Hypothalamus (tissue), 51 donors: ENCODE data around the gene RAB17.
"Not testable (repeated sequence)": the region's sequence is repeated elsewhere in the genome, so short reads cannot be mapped to it uniquely, and the experiment has no call there.

Experiments used
- DNase-seq, 51 donors: peaks; one replicate each; lab custom pipeline; 2025; lab: John Stamatoyannopoulos, UW

Gene RAB17

DNA sequence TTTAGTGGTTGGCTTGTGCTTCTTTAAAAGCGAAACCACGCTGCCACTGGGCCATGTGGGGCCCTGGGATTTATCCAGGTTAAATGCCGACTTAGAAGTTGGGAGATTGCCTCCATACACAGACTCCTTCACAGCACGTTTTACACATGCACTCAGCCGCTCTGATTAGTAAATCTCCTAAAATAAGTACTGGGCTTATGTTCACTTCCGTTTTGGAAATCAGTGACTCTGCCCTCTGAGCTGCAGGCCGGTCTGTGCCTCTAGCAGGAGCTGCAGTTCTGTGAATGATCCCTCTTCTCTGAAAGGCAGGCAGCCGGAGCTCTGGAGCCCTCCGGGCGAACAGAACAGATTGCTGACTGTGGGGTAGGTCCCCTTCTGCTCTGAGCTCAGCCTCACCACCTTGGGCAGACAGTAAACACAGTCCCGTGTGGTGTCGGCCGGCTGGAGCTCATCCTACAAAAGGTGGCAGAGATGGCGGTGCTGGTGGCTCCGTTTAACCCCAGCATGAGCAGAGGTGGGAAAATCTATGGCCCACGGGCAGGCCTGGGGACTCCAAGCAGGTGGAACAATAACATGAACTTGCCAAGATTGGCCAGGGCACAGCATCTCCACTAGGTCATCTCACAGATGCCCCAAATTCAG lies 9.8 kb upstream of the RAB17 start:
- DNase-seq: peak in 7 of 51 donors; percentile 8 to 20 (median 13)

DNA sequence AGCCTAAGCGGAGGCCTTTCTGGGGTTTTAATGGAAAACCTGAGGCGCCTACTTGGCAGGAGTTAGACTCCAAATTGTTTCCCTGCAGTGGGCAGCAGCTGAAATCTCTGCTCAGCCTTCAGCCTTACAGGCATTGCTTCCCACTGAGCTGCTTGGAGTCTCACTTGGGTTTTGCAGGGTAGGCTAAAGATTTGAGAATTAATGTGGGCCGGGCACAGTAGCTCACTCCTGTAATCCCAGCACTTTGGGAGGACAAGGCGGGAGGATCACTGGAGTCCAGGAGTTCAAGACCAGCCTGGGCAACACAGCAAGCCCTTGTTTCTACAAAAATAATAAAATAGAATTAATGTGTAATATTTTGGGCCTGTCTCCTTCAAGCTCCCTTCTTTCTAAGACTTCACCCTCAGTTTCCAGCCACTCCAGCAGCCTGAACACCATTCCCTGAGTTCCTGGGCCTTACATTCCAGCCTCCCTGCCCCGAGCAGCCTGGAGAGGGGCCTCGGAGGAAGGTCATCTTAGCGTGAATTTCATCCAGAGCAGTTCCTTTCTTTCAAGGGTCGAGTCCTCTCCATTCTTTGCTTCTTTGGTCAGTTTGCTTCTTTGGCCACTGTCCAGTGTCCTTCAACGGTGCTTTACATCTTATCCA lies 9.1 kb upstream of the RAB17 start:
- DNase-seq: no peak

DNA sequence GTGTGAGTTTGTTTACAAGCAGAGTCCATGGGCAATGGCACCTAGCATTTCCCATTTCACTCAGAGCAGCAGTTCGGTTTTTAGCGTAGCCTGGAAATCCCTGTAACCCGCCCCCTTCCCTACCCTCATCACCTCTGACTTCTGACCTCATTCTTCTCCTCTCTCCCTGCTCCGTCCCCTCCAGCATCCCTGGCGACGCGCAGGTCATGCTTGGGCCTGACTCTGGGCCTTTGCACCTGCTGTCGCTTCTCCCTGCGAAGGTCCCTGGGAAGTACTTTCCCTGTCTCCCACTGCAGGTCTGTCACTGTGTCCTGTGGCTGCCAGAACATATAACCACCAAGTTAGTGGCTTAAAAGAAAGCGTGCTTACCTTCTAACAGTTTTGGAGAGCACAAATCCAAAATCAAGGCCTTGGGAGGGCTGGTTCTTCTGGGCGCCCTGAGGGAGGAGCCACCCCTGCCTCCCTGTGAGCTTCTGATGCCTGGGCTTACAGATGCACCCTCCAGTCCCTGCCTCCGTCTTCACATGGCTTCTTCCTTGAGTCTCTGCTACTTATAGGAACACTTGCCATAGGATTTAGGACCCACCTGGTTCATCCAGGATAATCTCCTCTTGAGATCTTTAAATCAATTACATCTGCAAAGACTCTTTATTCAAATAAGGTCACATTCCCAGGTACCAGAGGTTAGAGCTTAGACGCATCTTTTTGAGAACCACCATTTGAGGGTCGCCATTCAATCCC lies 8.1 kb upstream of the RAB17 start:
- DNase-seq: no peak

DNA sequence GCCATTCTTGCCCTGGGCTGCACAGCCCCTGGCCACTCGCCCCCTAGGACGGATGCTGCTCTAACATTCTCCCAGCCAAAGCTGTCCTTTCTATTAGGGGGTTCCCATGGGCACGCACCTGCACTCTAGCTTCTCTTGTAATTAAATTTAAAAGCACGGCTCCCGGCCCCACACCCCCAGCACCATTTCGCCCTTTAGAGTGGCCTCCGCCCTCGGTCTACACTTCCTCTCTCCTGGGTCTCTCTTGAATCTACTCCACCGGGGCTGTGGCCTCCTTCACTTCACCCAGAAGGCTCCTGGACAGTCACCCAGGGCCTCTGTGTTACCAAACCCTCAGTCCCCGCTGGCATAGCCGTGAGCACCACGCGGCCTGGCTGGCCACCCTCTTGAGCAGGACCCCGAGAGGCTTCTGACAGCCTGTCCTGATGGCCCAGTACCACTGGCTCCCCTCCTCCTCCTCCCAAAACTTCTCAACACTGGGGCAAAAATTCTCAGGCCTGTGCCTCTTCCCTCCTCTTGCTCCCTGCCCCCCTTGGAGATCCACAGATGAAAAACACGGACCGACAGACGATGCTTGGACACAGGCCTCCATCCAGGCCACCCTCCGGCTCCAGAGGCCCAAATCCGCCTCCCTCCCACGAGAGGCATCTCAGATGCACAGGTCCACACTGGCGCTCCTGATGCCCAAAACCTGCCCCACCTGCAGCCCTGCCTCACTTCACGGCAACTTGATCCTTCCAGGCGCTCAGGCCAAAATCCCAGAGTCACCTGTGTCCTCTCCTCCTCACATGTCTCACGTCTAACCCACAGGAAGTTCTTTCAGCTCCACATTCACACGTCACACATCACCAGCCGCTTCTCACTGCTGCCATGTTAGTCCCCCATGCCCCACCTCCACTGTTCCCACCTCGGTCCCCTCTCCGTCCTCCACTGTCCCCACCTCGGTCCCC lies 6.9 kb upstream of the RAB17 start:
- no peak for DNase-seq

DNA sequence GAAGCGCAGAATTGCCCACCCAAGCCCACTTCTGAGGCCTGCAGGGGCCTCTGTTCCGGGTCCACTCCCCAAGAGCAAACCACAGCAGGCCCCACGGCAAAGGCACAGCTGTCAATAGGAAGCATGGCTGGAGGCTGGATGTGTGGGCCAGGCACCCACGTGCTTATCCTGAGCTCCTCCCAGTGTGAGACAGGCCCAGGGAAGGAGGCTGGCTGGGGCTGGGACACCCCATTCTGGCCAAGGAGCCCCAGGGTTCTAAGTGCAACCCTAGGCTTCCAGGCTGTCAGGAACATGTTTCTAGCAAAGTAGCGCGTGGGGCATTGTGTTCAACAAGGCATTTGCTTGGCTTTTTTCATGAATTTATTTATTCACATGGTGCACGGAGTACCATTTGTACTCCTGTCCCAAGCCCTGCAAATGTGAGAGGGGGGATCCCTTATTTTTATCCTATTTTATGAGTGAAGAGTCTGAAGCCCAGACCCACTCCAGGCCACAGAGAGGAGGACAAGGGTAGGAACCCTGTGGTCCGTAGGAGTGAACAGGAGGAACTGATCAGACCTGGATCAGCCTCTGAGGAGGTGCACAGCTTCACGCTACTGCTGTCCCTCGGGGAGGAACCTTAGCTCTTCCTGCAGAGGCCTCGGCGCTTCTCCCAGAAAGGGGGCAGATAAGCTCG lies 6.1 kb upstream of the RAB17 start:
- DNase-seq: no peak

DNA sequence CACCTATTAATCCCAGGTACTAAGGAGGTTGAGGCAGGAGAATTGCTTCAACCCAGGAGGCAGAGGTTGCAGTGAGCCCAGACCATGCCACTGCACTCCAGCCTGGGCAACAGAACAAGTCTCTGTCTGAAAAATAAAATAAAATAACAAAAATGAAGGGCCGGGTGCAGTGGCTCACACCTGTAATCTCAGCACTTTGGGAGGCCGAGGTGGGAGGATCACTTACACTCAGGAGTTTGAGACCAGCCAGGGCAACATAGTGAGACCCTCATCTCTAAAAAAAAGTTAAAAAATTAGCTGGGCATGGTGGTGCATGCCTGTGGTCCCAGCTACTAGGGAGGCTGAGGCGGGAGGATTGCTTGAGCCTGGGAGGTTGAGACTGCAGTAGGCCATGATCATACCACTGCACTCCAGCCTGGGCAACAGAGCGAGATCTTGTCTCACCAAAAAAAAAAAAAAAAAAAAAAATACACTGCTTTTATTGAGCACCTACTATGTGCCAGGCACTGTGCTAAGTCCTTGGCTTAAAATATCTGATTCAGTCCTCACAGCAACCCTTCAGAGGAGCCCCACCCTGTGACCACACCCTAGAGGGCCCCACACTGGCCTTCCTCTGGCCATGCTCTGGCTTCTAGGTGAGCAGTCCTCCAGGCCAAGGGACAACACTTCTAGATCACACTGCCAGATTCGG lies 5.4 kb upstream of the RAB17 start:
- not testable (repeated sequence) for DNase-seq

DNA sequence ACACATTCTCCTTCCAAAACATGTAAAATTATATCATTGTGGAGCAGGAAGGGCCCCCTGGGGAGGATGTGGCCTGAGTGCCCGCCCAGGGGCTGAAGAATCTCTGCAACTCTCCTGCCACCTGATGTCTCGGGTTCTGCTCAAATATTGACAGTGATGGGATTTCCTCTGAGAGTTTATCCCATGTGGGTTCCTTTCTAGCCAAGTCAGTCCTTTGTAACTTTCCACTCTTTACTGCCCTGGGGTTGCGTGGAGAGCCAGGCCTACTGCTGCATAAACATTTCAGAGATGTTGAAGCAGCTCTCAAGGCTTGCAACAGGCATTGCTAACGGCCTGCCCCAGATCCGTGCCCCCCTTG lies 4.0 kb upstream of the RAB17 start:
- DNase-seq: no peak

DNA sequence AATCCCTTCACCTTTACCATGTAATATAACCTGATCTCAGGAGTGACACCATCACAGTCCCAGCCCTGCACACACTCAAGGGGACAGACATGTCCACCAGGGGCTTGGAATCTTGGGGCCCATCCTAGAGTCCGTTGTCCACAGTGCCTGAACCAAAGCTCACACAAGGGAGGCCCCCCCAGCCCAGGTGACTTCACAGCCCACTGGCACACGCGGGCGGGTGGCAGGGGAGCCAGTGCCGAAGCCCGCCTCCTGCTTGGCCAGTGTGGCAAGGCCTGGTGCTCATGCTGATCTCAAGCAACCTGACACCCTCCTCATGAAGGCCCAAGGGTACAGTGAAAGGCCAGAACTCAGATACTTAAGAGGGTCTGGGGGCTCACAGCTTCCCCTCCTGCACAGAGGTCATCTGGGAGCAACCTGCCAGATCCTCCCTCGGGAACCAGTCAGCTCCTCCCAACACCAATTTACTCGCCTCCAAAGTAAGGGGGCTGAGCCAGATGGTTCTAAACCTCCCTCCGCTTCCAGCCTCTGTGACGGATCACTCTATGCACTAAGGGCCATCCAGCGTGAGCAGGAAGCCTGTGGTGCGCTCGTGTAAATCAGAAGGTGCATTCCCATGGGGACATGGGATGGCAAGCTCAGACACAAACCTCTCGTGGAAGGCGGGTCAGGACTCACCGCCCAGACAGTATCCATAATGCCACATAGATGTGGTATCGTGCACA lies 3.2 kb upstream of the RAB17 start:
- no peak for DNase-seq

DNA sequence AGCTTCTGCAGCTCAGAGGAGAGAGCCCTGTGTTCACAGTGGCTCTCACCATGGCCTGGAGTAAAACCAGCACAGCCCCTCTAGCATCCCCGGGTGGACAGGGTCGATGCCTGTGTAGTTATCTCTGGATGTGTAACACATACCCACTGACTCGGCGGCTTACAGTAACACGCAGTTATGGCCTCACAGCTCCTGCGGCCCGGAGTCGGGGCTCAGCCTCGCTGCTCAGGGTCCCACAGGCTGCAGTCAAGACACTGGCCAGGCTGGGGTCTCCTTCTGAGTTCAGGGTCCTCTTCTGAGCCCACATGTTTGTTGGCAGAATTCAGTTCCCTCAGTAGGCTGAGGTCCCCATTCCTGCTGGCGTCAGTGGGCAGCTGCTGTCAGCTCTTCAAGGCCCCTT lies 2.5 kb upstream of the RAB17 start:
- DNase-seq: no peak

DNA sequence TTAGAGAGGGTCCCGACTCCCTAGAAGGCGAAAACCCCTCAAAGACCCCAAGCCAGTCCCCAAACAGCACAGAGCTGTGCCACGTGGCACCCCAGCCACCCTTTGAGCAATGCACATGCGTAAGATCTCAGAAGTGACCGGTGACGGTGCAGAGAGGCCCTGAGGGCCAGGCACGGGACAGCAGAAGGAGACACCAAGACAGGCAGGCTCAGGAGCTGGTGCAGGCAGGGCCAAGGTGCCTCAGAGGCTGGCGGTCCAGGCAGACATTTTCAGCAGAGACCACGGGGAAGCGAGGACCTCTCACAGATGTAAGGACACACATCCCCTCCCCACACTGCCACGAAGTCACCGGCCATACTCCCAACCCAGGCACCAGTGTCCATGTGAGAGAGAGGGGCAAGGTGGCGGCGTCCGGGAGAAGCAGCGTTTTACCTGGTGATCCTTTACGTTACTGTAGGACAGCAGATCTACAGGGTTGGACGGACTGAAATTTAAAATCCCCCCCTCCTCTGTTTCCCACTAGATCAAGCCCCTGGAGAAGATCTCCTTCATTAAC lies 2.0 kb upstream of the RAB17 start:
- no peak for DNase-seq

DNA sequence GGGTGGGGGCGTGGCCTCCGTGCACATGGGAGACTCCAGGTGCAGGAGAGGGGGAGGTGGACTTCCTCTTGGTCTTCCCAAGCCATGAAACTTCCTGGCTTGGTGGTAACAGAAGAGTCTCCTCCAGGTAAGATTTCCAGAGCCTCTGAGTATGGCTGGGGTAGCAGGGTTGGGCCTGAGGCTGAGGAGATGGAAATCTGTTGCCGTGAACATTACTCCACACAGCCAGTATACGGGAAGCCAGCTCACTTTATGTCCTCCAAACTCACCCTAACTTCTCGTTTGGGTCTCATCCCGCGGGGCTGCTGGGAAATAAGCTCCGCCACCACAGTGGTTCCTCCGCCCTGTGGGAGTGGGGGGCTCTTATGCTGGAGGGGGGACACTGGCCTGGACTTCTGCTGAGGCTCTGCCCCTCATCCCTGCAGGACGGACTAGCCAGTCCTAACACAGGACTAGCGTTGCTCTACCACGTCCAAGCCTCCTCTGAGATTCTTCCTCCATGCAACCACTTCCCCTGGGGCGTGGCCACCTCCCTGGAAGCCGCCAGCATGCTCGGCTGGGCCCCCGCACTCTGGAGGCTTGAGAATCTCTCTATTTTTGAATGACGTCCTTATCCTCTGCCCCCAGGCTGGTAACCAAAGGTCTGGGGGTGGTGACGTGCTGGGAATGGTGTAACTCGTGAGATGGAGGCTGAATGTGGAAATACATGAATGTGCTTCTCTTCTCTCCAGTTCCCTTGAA lies 777 bp upstream of the RAB17 start:
- DNase-seq: peak in 1 of 51 donors; percentile 7

DNA sequence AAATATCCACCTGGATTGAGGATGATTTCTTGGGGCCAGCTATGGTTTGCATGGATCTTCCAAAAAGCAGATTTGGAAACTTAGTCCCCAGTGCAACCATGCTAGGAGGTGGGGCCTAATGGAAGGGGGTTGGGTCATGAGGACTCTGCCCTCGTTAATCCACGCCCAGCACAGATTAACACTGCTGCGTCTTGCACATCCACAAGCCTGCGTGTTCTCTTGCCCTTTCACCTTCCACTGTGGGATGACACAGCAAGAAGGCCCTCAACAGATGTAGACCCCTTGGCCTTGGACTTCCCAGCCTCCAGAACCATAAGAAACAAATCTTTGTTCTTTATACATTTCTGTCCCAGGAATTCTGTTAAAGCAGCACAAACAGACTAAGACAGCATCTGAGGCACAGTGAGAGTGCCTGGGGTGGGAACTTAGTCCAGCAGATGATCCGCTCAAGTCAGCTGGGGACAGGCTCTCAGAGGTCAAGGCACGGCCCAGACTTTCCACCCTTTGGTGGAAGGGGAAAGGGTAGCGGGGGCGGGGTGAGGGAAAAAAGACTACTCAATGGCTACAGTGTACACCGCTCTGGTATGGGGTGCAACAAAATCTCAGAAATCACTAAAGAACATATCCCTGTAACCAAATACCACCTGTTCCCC lies 2.4 kb downstream of the RAB17 start:
- DNase-seq: no peak

DNA sequence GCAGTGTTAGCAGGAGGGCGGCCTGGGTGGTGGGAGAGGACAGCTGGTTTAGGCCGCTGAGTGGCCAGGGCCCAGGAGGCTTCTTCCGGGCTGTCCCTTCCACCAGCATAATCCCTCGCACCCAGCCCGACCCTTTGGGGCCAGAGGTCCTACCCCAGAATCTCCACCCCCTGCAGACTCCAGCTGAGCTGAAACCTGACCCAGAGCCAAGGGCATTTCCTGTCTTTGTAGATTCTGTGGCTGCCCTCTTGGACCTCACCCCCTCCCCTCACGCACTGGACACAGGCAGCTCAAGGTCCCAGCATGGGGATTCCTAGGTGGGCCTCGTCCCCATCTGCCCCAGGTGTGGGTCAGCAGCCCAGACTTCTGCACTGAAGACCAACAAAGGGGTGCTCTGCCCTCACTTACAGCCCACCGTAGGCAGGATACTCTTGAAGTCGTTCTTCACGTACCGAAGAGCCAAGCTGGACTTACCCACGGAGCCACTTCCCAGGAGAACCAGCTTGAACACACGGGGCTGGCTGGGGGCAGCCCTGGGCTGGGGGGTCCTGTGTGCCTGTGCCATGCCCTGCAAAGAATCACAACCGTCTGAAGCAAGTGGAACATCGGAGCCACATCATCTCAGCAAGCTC lies 4.8 kb downstream of the RAB17 start:
- DNase-seq: no peak

DNA sequence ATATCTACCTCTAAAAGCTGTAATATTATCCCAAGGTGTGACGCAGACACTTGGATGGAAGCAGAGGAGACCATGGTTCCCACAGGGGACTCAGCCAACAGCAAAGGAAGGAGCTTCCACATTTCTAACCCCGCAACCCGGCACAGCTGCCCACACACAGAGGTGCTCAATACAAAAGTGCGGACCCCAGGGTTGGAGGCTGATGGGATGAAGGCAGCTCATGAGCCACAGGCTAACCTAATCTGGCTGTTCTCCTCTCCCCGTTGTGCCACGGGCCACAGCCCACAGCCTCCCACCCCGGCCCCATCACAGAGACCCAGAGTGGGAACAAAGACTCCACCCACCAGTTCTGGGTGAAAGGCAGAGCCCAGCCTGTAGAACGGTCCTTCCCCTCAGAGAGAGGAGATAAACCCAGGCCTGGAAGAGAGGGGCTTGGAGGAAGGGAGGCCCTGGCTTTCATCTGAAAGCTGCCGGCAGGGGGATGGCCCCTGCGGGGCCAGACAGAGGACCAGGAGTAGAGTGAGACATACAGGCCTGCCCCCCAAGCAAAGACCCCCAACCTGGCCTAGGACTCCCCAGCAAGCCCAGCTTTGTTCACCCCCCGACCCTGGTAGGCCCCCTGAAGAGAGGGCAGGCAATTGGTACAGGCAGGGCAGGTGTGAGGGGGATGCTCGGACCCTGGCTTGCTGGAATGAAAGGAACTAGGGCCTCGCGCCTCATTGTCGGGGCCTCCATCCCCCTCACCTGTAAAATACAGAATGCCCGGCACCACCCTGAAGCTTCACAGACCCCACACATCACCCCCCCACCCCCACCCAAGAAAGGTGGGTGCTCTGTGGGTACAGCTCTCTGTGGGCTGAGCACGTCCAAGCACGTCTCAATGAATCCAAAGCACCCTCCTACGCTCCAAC lies 6.9 kb downstream of the RAB17 start:
- DNase-seq: no peak

DNA sequence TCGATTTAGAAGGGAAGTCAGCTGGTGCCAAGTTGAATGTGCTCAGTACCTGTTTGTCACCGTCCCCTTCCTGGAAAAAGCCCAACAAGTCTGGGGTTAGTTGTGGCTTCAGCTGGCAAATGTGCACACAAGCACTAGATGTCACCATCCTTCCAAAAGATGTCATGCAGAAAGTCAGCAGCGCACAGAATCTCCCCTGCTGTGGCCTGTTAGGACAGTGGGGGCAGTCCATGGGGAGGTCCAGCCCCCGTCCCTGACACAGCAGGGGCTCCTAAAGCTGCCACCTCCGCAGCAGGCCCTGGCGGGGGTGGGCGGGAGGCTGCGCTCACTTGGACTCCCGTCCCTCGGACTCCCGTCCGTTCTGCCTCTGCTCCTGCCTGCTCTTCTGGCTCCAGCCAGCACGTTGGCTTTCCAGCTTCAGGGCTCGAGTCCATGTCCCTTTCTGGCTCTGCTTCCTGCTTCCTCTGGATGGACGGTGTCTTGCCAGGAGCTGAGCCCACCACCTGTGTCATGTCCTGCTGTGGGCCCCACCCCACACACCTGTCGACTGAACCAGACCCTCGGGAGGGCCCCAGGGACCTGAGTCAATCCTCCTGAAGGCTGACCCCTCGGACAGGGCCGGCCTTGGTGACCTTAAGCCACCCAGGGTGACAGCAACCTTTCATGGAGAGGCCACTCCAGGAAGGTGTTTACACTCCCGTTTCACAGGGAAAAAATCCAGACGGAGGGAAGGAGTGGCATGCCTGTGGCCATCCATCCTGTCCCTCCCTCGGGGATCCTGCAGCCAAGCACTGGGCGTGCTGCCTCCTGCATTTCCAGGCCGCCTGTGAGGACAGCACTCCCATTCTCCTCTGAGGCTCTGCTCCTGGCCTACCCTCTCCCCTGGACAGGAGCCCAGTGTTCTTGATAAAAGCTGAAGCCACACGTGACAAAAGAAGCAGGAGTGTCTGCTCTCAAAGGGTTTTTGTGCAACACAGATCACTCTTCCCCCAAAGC lies 8.5 kb downstream of the RAB17 start:
- DNase-seq: peak in 30 of 51 donors; percentile 7 to 58 (median 36)
